Mesendoderm (in vitro differentiated cells): ENCODE results near the gene DDX1.
"Not testable (repeated sequence)": the region's sequence is repeated elsewhere in the genome, so short reads cannot be mapped to it uniquely, and the experiment has no call there.

ENCODE experiments used
- DNase-seq: peaks from one replicate; pipeline ENCODE4 v3.0.0; 2013
- H2AK5ac ChIP-seq: 2 replicates; pipeline ENCODE4 v1.6.1; 2013; ENCODE audit warnings: low read length, inconsistent platforms
- H2BK120ac ChIP-seq: 2 replicates; pipeline ENCODE4 v1.6.1; 2013; ENCODE audit warnings: low read depth, mild to moderate bottlenecking, low read length, moderate library complexity, mixed read lengths
- H2BK15ac ChIP-seq: replicated peaks from 2 replicates; pipeline ENCODE4 v1.6.1; 2013; ENCODE audit warnings: low read depth, mild to moderate bottlenecking, moderate library complexity
- H2BK5ac ChIP-seq: 2 replicates; pipeline ENCODE4 v1.6.1; 2013; ENCODE audit warnings: low read length, inconsistent platforms
- H3K18ac ChIP-seq: 2 replicates; pipeline ENCODE4 v1.6.1; 2013; ENCODE audit warnings: mild to moderate bottlenecking, low read length, mixed read lengths
- H3K23ac ChIP-seq: one replicate; pipeline ENCODE4 v1.6.1; 2013; ENCODE audit warnings: low read length
- H3K27ac ChIP-seq: 2 replicates; pipeline ENCODE4 v1.5.1; 2013; ENCODE audit warnings: low read depth, mild to moderate bottlenecking, inconsistent platforms, low read length, moderate library complexity
- H3K27me3 ChIP-seq: 2 replicates; pipeline ENCODE4 v1.6.1; 2013; ENCODE audit warnings: low read length, control low read depth, mild to moderate bottlenecking, inconsistent platforms; ENCODE audit not compliant: insufficient read depth, poor library complexity
- H3K36me3 ChIP-seq: 2 replicates; pipeline ENCODE4 v1.6.1; 2013; ENCODE audit warnings: low read length, inconsistent platforms; ENCODE audit not compliant: control insufficient read depth, insufficient read depth
- H3K4ac ChIP-seq: one replicate; pipeline ENCODE4 v1.6.1; 2013; ENCODE audit warnings: low read depth, mild to moderate bottlenecking, low read length, moderate library complexity
- H3K4me1 ChIP-seq: 2 replicates; pipeline ENCODE4 v1.6.1; 2013; ENCODE audit warnings: low read depth, low read length, inconsistent platforms; ENCODE audit not compliant: control insufficient read depth
- H3K4me2 ChIP-seq: 2 replicates; pipeline ENCODE4 v1.6.1; 2013; ENCODE audit warnings: low read length
- H3K4me3 ChIP-seq: 2 replicates; pipeline ENCODE4 v1.5.1; 2013; ENCODE audit warnings: mild to moderate bottlenecking, low read length
- H3K56ac ChIP-seq: one replicate; pipeline ENCODE4 v1.6.1; 2013; ENCODE audit warnings: low read length
- H3K79me1 ChIP-seq: 2 replicates; pipeline ENCODE4 v1.6.1; 2013; ENCODE audit warnings: low read length, inconsistent platforms
- H3K79me2 ChIP-seq: 2 replicates; pipeline ENCODE4 v1.6.1; 2013; ENCODE audit warnings: mild to moderate bottlenecking, low read length; ENCODE audit not compliant: control insufficient read depth, insufficient read depth
- H3K9ac ChIP-seq: 2 replicates; pipeline ENCODE4 v1.6.1; 2013; ENCODE audit warnings: low read length, inconsistent platforms
- H4K5ac ChIP-seq: one replicate; pipeline ENCODE4 v1.6.1; 2013; ENCODE audit warnings: low read length
- H4K8ac ChIP-seq: one replicate; pipeline ENCODE4 v1.6.1; 2013; ENCODE audit warnings: low read depth, mild to moderate bottlenecking, control low read depth, low read length, moderate library complexity
- WGBS: extraction: QIAGEN DNeasy Blood & Tissue Kit; methylation state at CpG from one replicate; pipeline ENCODE4 v1.1.7; 2013; ENCODE audit warnings: low lambda C conversion rate, missing lambda C conversion rate; ENCODE audit not compliant: insufficient coverage; ENCODE audit errors: extremely low coverage; 5-methylcytosine and 5-hydroxymethylcytosine counted together

DDX1 gene

GRCh38 chr2:15620857-15621471 is 29.3 kb downstream of the DDX1 start:
- Histone ChIP-seq H2AK5ac (no peak overlapping the region), H3K79me2 (no peaks in the 10 kb centered on the region), H3K79me1 (no peaks in the 10 kb centered on the region), H3K36me3 (peaks cover 2% of the 10 kb centered on the region), H2BK120ac (no peak overlapping the region), H3K18ac (no peak overlapping the region), H3K27ac (no peak overlapping the region), H3K4me3 (no peak overlapping the region), H3K23ac (no peak overlapping the region), H3K56ac (no peak overlapping the region), H3K4me2 (no peak overlapping the region), H4K8ac (no peak overlapping the region), H4K5ac (no peak overlapping the region), H3K4me1 (no peaks in the 10 kb centered on the region), H2BK15ac (no peak overlapping the region), H2BK5ac (no peak overlapping the region), H3K4ac (no peak overlapping the region), H3K9ac (no peak overlapping the region), H3K27me3 (no peaks in the 10 kb centered on the region)
- no CpG with 5 or more reads among the region's 4 CpGs for WGBS
- DNase-seq = no peak

- H3K36me3 ChIP-seq, H2BK5ac ChIP-seq: not testable (repeated sequence)
- WGBS = no CpG with 5 or more reads among the region's 5 CpGs
Measured at GRCh38 chr2:15621472-15621870, 29.8 kb downstream of the DDX1 start.

GRCh38 chr2:15622214-15622613 is 30.5 kb downstream of the DDX1 start:
- Histone ChIP-seq H3K4ac (no peak overlapping the region), H3K18ac (no peak overlapping the region), H3K79me1 (no peaks in the 10 kb centered on the region), H3K79me2 (no peaks in the 10 kb centered on the region), H2AK5ac (no peak overlapping the region), H4K8ac (no peak overlapping the region), H3K36me3 (peaks cover 2% of the 10 kb centered on the region), H3K4me3 (no peak overlapping the region), H3K56ac (no peak overlapping the region), H3K27ac (no peak overlapping the region), H4K5ac (no peak overlapping the region), H3K9ac (no peak overlapping the region), H2BK15ac (no peak overlapping the region), H3K23ac (no peak overlapping the region), H3K4me2 (no peak overlapping the region), H2BK120ac (no peak overlapping the region), H2BK5ac (no peak overlapping the region), H3K27me3 (no peaks in the 10 kb centered on the region), H3K4me1 (no peaks in the 10 kb centered on the region)
- DNase-seq = no peak
- WGBS = no CpG with 5 or more reads among the region's 2 CpGs

More at GRCh38 chr2:15621472-15621870, 29.8 kb downstream of the DDX1 start:
- H3K23ac ChIP-seq, H3K27ac ChIP-seq, H3K4ac ChIP-seq, H3K9ac ChIP-seq, H3K79me2 ChIP-seq, DNase-seq, H3K56ac ChIP-seq, H4K8ac ChIP-seq, H2BK120ac ChIP-seq, H3K4me2 ChIP-seq, H3K79me1 ChIP-seq, H3K4me1 ChIP-seq, H3K18ac ChIP-seq, H2AK5ac ChIP-seq, H2BK15ac ChIP-seq, H3K4me3 ChIP-seq, H3K27me3 ChIP-seq, H4K5ac ChIP-seq: not testable (repeated sequence)

DNA sequence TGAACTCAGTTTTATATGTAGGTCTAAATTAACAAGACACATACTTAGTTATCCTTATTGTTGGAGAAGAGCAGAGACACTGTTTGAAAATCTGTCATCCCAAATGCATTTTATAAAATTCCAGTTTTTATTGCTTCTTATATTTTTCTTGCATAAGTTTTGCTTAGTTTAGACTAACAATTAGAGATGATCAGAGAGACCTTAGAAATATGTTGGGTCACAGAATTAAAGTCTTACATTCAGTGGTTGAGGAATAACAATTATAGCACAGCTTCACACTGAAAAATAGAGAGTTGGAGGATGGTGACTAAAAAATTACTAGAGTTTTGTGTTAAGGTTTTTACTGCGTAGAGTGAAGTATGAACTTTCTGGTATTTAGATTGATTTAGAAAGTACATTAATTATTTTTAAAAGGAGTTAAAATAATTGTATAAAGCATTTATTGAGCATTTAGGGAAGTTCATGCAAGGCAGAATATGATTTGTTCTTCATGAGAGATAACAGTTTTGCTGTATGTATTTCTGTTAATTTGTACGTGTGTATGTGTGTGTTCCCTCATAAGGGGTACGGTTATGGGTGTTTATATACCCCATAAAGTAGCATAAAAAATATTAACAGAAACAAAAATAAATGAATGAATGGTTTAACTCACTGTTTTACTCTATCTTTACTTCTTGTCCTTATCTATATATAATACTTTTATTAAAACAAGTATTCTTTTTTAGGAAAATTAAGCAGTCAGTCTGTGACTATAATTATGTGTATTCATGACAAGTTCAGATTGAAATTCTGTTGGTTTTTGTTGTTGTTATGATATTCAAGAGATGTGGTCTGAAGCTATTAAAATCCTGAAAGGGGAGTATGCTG is 31.2 kb downstream of the DDX1 start:
- Histone ChIP-seq H3K56ac (no peak overlapping the region), H4K5ac (no peak overlapping the region), H3K4me1 (no peaks in the 10 kb centered on the region), H3K36me3 (peaks cover 4% of the 10 kb centered on the region), H3K27me3 (no peaks in the 10 kb centered on the region), H2BK15ac (no peak overlapping the region), H3K4me3 (no peak overlapping the region), H3K79me1 (no peaks in the 10 kb centered on the region), H2BK5ac (no peak overlapping the region), H4K8ac (no peak overlapping the region), H3K18ac (no peak overlapping the region), H3K4ac (no peak overlapping the region), H3K9ac (no peak overlapping the region), H2BK120ac (no peak overlapping the region), H3K79me2 (no peaks in the 10 kb centered on the region), H3K27ac (no peak overlapping the region), H3K4me2 (no peak overlapping the region), H3K23ac (no peak overlapping the region), H2AK5ac (no peak overlapping the region)
- no peak for DNase-seq
- WGBS = 100% methylated on average over 1 of the region's 3 CpGs

DNA sequence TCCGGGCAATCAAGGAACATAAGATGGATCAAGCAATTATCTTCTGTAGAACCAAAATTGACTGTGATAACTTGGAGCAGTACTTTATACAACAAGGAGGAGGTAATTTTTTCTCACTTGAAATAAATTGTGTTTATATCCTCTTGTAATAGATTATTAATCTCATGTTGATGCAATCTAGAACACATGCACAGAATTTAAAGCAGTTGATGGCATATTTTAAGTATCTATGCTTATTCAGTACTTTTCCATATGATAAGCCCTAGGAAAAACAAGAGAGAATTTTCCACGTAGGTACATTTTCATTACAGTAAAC is 31.8 kb downstream of the DDX1 start:
- Histone ChIP-seq H3K9ac (no peak overlapping the region), H3K4me2 (no peak overlapping the region), H4K5ac (no peak overlapping the region), H3K36me3 (peaks cover 4% of the 10 kb centered on the region), H3K27me3 (no peaks in the 10 kb centered on the region), H3K56ac (no peak overlapping the region), H3K4me3 (no peak overlapping the region), H2BK120ac (no peak overlapping the region), H3K4ac (no peak overlapping the region), H2BK15ac (no peak overlapping the region), H3K27ac (no peak overlapping the region), H3K79me2 (no peaks in the 10 kb centered on the region), H3K18ac (no peak overlapping the region), H2BK5ac (no peak overlapping the region), H3K4me1 (no peaks in the 10 kb centered on the region), H4K8ac (no peak overlapping the region), H2AK5ac (no peak overlapping the region), H3K23ac (no peak overlapping the region), H3K79me1 (no peaks in the 10 kb centered on the region)
- no CpG with 5 or more reads among the region's 2 CpGs for WGBS
- no peak for DNase-seq
